Transverse colon (tissue), 4 donors: Measurements from ENCODE around the gene TET3. TPM values are rescaled to one million over a fixed set of nuclear protein-coding genes. Genes with fewer than 3 reads are reported as not detected.

Experiments
- DNase-seq: peaks from one replicate; pipeline ENCODE4 v3.0.0-alpha.2; 2019
- H3K27ac ChIP-seq, 4 donors: fragments of 200-600 bp; sonication (generic); 2 replicates each; pipeline ENCODE4 v1.5.1; 2016 to 2018; ENCODE audit warnings: inconsistent platforms in 4 of 4
- H3K27me3 ChIP-seq: fragments of 200-600 bp; sonication (generic); 2 replicates; pipeline ENCODE4 v1.5.1; 2017; ENCODE audit warnings: inconsistent platforms
- H3K36me3 ChIP-seq, 4 donors: fragments of 200-600 bp; sonication (generic); 2 replicates each; pipeline ENCODE4 v1.5.1; 2017 to 2019; ENCODE audit warnings: inconsistent platforms in 4 of 4
- H3K4me1 ChIP-seq, 4 donors: fragments of 200-600 bp; sonication (generic); 2 replicates each; pipeline ENCODE4 v1.5.1; 2017 to 2020; ENCODE audit warnings: inconsistent platforms in 4 of 4
- H3K4me3 ChIP-seq, 4 donors: fragments of 200-600 bp; sonication (generic); 1 replicate in 1 of 4; 2 replicates in 3 of 4; pipeline versions ENCODE4 v1.5.1 to v1.6.1; 2017 to 2019; ENCODE audit warnings: inconsistent platforms in 4 of 4
- H3K9me3 ChIP-seq, 2 donors: fragments of 200-600 bp; sonication (generic); 2 replicates each; pipeline ENCODE4 v1.5.1; 2017 to 2019; ENCODE audit warnings: inconsistent platforms in 2 of 2
- CTCF ChIP-seq, 5 experiments: fragments of 200-600 bp in 3 of 5; fragments of 450-650 bp in 2 of 5; sonication (generic) in 3 of 5; IDR thresholded peaks; 1 replicate in 2 of 5; 2 replicates in 3 of 5; pipeline ENCODE4 v1.5.1; 2016 to 2017; ENCODE audit warnings: antibody characterized with exemption in 5 of 5, inconsistent platforms in 3 of 5, mild to moderate bottlenecking in 2 of 5, moderate library complexity in 1 of 5
- EP300 ChIP-seq: sonication (generic); formaldehyde crosslinking; IDR thresholded peaks from one replicate; pipeline ENCODE4 v1.6.1; 2017; ENCODE audit warnings: antibody characterized with exemption, low read depth
- POLR2A ChIP-seq: fragments of 450-650 bp; IDR thresholded peaks from one replicate; pipeline ENCODE4 v1.6.1; 2016; ENCODE audit warnings: antibody characterized with exemption, mild to moderate bottlenecking, moderate library complexity
- POLR2AphosphoS5 ChIP-seq, 3 donors: sonication (generic); formaldehyde crosslinking; IDR thresholded peaks; one replicate each; pipeline ENCODE4 v1.6.1; 2016; ENCODE audit warnings: antibody characterized with exemption in 3 of 3
- WGBS, 2 donors: methylation state at CpG; one replicate each; pipeline ENCODE4 v1.1.5; 2018; ENCODE audit warnings: low coverage in 1 of 2; 5-methylcytosine and 5-hydroxymethylcytosine counted together
- in situ Hi-C, 4 donors: fragments of 200-750 bp; cut with MboI; loops; one replicate each; pipeline versions ENCODE4 v1.15.0 to v1.15.1; 2017; ENCODE audit warnings: low sequenced_read_pairs in 3 of 4, low pct_ligation_motif_present in 1 of 4, low pct_unique_long_range_greater_than_20kb in 1 of 4
- intact Hi-C: fragments of 100-400 bp; cut with DNase I; formaldehyde crosslinking; loops from one replicate; pipeline ENCODE4 v1.15.1; 2023; ENCODE audit warnings: low total_unique reads
- total RNA-seq, 4 donors: library from RNA; depleted of rRNA; stranded (reverse); fragments of >200 nt; gene quantifications; one replicate each; pipeline ENCODE4 v1.1.0, GENCODE V29; 2016

Gene TET3
- total RNA-seq, 4 donors from 2014 or later, result 20.2 to 26.9 (median 22.5) TPM

DNA sequence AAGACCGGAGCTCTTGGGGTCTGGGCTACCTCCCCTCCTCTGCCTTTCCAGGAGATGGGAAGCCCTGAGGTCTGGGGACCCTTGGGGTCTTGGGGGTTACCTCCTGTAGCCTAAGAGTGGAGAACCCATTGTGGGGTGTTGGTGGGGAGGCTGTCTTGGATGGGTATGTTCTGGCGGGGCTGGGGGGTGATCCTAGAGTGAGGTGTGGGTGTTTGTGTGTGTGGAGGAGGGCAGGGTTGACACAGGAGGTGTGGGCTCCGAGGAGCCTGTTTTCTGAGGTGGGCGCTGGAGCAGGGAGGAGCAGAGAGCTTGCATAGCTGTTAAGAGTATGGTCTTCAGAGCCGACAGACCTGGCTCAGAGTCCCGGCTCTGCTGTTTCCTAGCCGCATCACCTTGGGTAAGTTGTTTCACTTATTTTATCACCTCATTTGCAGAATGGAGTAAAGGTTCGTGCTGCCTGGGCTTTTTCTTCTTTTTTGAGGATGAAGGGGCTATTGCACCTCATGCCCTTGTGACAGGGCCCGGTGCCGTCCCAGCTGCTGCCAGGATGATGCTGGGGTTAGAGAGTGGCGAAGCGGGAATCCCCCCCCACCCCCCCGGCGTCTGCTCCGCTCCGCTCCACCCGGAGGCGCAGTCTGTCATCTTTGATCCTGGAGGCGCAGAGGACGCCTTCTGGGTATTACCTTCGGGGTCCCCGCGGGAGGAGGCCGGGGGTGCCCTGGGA, 17.2 kb downstream of the TET3 start:
- in situ Hi-C loops, result no loop called here
- no peak for DNase-seq
- H3K36me3 ChIP-seq, result no peaks in the 10 kb centered on the region
- 38% methylated on average over 8 of the region's 24 CpGs; no CpG with 5 or more reads in 1 of the 2 donors for WGBS, 2 donors
- TF ChIP-seq POLR2A, result no peak
- TF ChIP-seq POLR2AphosphoS5 (IDR thresholded peaks at IDR 0.05), result no peak
- TF ChIP-seq CTCF (IDR thresholded peaks at IDR 0.05), result no peak
- no peak for TF ChIP-seq EP300
- no peaks in the 10 kb centered on the region for H3K9me3 ChIP-seq
- H3K4me1 ChIP-seq, result peaks cover 6 to 54% (median 30%) of the 10 kb centered on the region in 4 donors
- H3K27me3 ChIP-seq, result no peaks in the 10 kb centered on the region
- peak overlapping the region; percentile 19 to 51 (median 44) for H3K4me3 ChIP-seq
- intact Hi-C loops, result no loop called here
- H3K27ac ChIP-seq, result peak overlapping the region; percentile 30 to 75 (median 47)

GRCh38 chr2:74002505-74003421, 18.1 kb downstream of the TET3 start:
- 14 to 20% methylated on average over 2 to 42 of the region's 68 CpGs for WGBS, 2 donors
- H3K4me3 ChIP-seq, result peak overlapping the region; percentile 19 to 51 (median 44)
- peaks cover 6 to 58% (median 31%) of the 10 kb centered on the region in 4 donors for H3K4me1 ChIP-seq
- TF ChIP-seq POLR2AphosphoS5 (IDR thresholded peaks at IDR 0.05) (peak; percentile 15 to 65 (median 63)), EP300 (no peak), CTCF (IDR thresholded peaks at IDR 0.05) (peak in 2 of 5 experiments; percentile 16 to 22), POLR2A (no peak)
- H3K36me3 ChIP-seq, result no peaks in the 10 kb centered on the region
- H3K27ac ChIP-seq, result peak overlapping the region; percentile 49 to 75 (median 58)
- peak; percentile 85 for DNase-seq
- H3K27me3 ChIP-seq, result no peaks in the 10 kb centered on the region
- no peaks in the 10 kb centered on the region for H3K9me3 ChIP-seq
- intact Hi-C loops (no loop called here), in situ Hi-C loops (no loop called here)

GRCh38 chr2:74003494-74004211, 18.9 kb downstream of the TET3 start:
- no peak for DNase-seq

More at GRCh38 chr2:74003494-74004211, 18.9 kb downstream of the TET3 start:
- Histone ChIP-seq H3K27ac (no peak overlapping the region), H3K27me3 (no peaks in the 10 kb centered on the region), H3K9me3 (no peaks in the 10 kb centered on the region), H3K36me3 (no peaks in the 10 kb centered on the region), H3K4me1 (peaks cover 6 to 58% (median 33%) of the 10 kb centered on the region in 4 donors), H3K4me3 (peak overlapping the region in 1 of 4 donors; percentile 51)
- in situ Hi-C loops (no loop called here), intact Hi-C loops (no loop called here)
- 59% methylated on average over 16 of the region's 16 CpGs; no CpG with 5 or more reads in 1 of the 2 donors for WGBS, 2 donors
- TF ChIP-seq CTCF (IDR thresholded peaks at IDR 0.05), result no peak
- TF ChIP-seq EP300, result no peak
- TF ChIP-seq POLR2AphosphoS5 (IDR thresholded peaks at IDR 0.05), result no peak
- TF ChIP-seq POLR2A, result no peak
